Adrenal gland (tissue), 12 donors: ENCODE measurements around the gene ARAP2. TPM values are rescaled to one million over a fixed set of nuclear protein-coding genes. Genes with fewer than 3 reads are reported as not detected.

Experiments used
- DNase-seq, 7 donors: peaks; one replicate each; pipeline ENCODE4 v3.0.0-alpha.2; 2019 to 2020
- H3K27ac ChIP-seq, 5 donors: fragments of 200-600 bp; sonication (generic) in 4 of 5; 1 replicate in 3 of 5; 2 replicates in 2 of 5; pipeline versions ENCODE4 v1.5.1 to v1.8.0; 2016 to 2020; ENCODE audit warnings: mild to moderate bottlenecking in 1 of 5
- H3K27me3 ChIP-seq: fragments of 200-600 bp; 2 replicates; pipeline ENCODE4 v1.8.0; 2021
- H3K36me3 ChIP-seq, 2 donors: fragments of 200-600 bp; replicated peaks in 1 of 2; 1 replicate in 1 of 2; 2 replicates in 1 of 2; pipeline versions ENCODE4 v1.5.1 to v1.8.0; 2018 to 2022
- H3K4me1 ChIP-seq, 2 donors: fragments of 200-600 bp; replicated peaks in 1 of 2; 1 replicate in 1 of 2; 2 replicates in 1 of 2; pipeline versions ENCODE4 v1.5.1 to v1.8.0; 2018 to 2021
- H3K4me3 ChIP-seq, 4 donors: fragments of 200-600 bp; sonication (generic) in 3 of 4; one replicate each; pipeline ENCODE4 v1.5.1; 2016 to 2018
- H3K9me3 ChIP-seq, 3 donors: fragments of 200-600 bp; sonication (generic) in 1 of 3; replicated peaks in 1 of 3; 1 replicate in 2 of 3; 2 replicates in 1 of 3; pipeline versions ENCODE4 v1.5.1 to v1.8.0; 2016 to 2021
- CTCF ChIP-seq, 6 experiments: fragments of 450-650 bp in 4 of 6; fragments of 200-600 bp in 2 of 6; sonication (generic) in 1 of 6; IDR thresholded peaks; 1 replicate in 5 of 6; 2 replicates in 1 of 6; pipeline versions ENCODE4 v1.5.1 to v1.8.0; 2016 to 2021; ENCODE audit warnings: antibody characterized with exemption in 6 of 6, mild to moderate bottlenecking in 2 of 6, moderate library complexity in 1 of 6
- POLR2A ChIP-seq, 2 donors: fragments of 450-650 bp; IDR thresholded peaks; one replicate each; pipeline ENCODE4 v1.6.1; 2017; ENCODE audit warnings: antibody characterized with exemption in 2 of 2, mild to moderate bottlenecking in 2 of 2, moderate library complexity in 1 of 2
- WGBS, 4 donors: extraction: QIAGEN DNeasy Blood & Tissue Kit in 2 of 4; methylation state at CpG; one replicate each; pipeline versions ENCODE4 v1.1.5 to v1.1.7; 2013 to 2017; 5-methylcytosine and 5-hydroxymethylcytosine counted together
- intact Hi-C, 2 donors: fragments of 100-400 bp; cut with DNase I; formaldehyde crosslinking; loops; one replicate each; pipeline versions ENCODE4 v1.14.1 to v1.15.0; 2022 to 2023
- polyA plus RNA-seq, 3 donors: library from polyadenylated mRNA; stranded (reverse); fragments of 200-250 nt in 2 of 3; fragments of 350-450 nt in 1 of 3; fragmentation: Illumina TruSeq in 1 of 3; extraction: RNeasy Lipid Tissue Mini Kit (QIAGEN cat#74804) in 1 of 3; gene quantifications; one replicate each; pipeline ENCODE4 v1.2.3, GENCODE V29; 2013 to 2014
- total RNA-seq, 9 donors: library from RNA; depleted of rRNA in 4 of 9; stranded (reverse); fragments of >200 nt in 4 of 9; fragments of 120-200 nt in 1 of 9; fragmentation: NEBNext Ultra II Directional in 1 of 9; extraction: Animal tissue kit (Norgen Biotek cat#: 25700) in 1 of 9; gene quantifications; one replicate each; pipeline versions ENCODE4 v1.1.0 to v1.2.4, GENCODE V29; 2013 to 2023
- donor health status: healthy with polysubstance abuse.
- donor health status: Bipolar disorder and iron deficiency.
- donor health status: DM: yes; HTN: yes; CAD: no.
- donor health status: DM: no; HTN: no; CAD: no.
- donor health status: DM: no; HTN: no; CAD: no.
- donor health status: DM: yes; HTN: yes; CAD: no.

The ARAP2 gene
- total and polyA plus RNA-seq, 12 donors = 0.81 to 23.7 (median 4.4) TPM

- Histone ChIP-seq H3K27ac (no peak overlapping the region), H3K27me3 (no peaks in the 10 kb centered on the region), H3K4me1 (no peaks in the 10 kb centered on the region), H3K9me3 (no peaks in the 10 kb centered on the region), H3K4me3 (no peak overlapping the region), H3K36me3 (no peaks in the 10 kb centered on the region)
- no peak for TF ChIP-seq CTCF (IDR thresholded peaks at IDR 0.05)
- TF ChIP-seq POLR2A (IDR thresholded peaks at IDR 0.05) = no peak
- 64 to 76% (median 74%) methylated on average over 3 of the region's 3 CpGs for WGBS, 4 donors
- DNase-seq = no peak
- intact Hi-C loops = no loop called here
Measured at GRCh38 chr4:36133658-36134057, 110.7 kb downstream of the ARAP2 start.

- DNase-seq = no peak
- Histone ChIP-seq H3K4me1 (no peaks in the 10 kb centered on the region), H3K9me3 (no peaks in the 10 kb centered on the region), H3K36me3 (no peaks in the 10 kb centered on the region), H3K4me3 (no peak overlapping the region), H3K27ac (no peak overlapping the region), H3K27me3 (no peaks in the 10 kb centered on the region)
- TF ChIP-seq CTCF (IDR thresholded peaks at IDR 0.05) (no peak), POLR2A (IDR thresholded peaks at IDR 0.05) (no peak)
- intact Hi-C loops = no loop called here
- WGBS, 4 donors = 50 to 70% (median 64%) methylated on average over 2 of the region's 2 CpGs
Measured at GRCh38 chr4:36133086-36133485, 111.2 kb downstream of the ARAP2 start.

- H3K9me3 ChIP-seq = no peaks in the 10 kb centered on the region
- DNase-seq = no peak
- H3K36me3 ChIP-seq = no peaks in the 10 kb centered on the region
- H3K4me3 ChIP-seq = no peak overlapping the region
- no peaks in the 10 kb centered on the region for H3K4me1 ChIP-seq
- intact Hi-C loops = no loop called here
- WGBS, 4 donors = 79 to 87% (median 85%) methylated on average over 3 of the region's 3 CpGs
- TF ChIP-seq CTCF (IDR thresholded peaks at IDR 0.05) = no peak
- TF ChIP-seq POLR2A (IDR thresholded peaks at IDR 0.05) = no peak
- H3K27ac ChIP-seq = no peak overlapping the region
- no peaks in the 10 kb centered on the region for H3K27me3 ChIP-seq
Measured at GRCh38 chr4:36130641-36131040, 113.7 kb downstream of the ARAP2 start.

- Histone ChIP-seq H3K4me3 (no peak overlapping the region), H3K4me1 (no peaks in the 10 kb centered on the region), H3K36me3 (no peaks in the 10 kb centered on the region), H3K9me3 (no peaks in the 10 kb centered on the region), H3K27ac (no peak overlapping the region), H3K27me3 (no peaks in the 10 kb centered on the region)
- intact Hi-C loops = no loop called here
- no peak for DNase-seq
- TF ChIP-seq POLR2A (IDR thresholded peaks at IDR 0.05) (no peak), CTCF (IDR thresholded peaks at IDR 0.05) (no peak)
- WGBS, 4 donors = 73 to 85% (median 77%) methylated on average over 2 of the region's 2 CpGs
Measured at GRCh38 chr4:36128689-36129088, 115.6 kb downstream of the ARAP2 start.
